Mesendoderm (in vitro differentiated cells): ENCODE data around the gene SOBP.

Experiments
- DNase-seq: peaks from one replicate; pipeline ENCODE4 v3.0.0; 2013
- H2AK5ac ChIP-seq: 2 replicates; pipeline ENCODE4 v1.6.1; 2013; ENCODE audit warnings: low read length, inconsistent platforms
- H2BK120ac ChIP-seq: 2 replicates; pipeline ENCODE4 v1.6.1; 2013; ENCODE audit warnings: low read depth, mild to moderate bottlenecking, low read length, moderate library complexity, mixed read lengths
- H2BK15ac ChIP-seq: replicated peaks from 2 replicates; pipeline ENCODE4 v1.6.1; 2013; ENCODE audit warnings: low read depth, mild to moderate bottlenecking, moderate library complexity
- H2BK5ac ChIP-seq: 2 replicates; pipeline ENCODE4 v1.6.1; 2013; ENCODE audit warnings: low read length, inconsistent platforms
- H3K18ac ChIP-seq: 2 replicates; pipeline ENCODE4 v1.6.1; 2013; ENCODE audit warnings: mild to moderate bottlenecking, low read length, mixed read lengths
- H3K23ac ChIP-seq: one replicate; pipeline ENCODE4 v1.6.1; 2013; ENCODE audit warnings: low read length
- H3K27ac ChIP-seq: 2 replicates; pipeline ENCODE4 v1.5.1; 2013; ENCODE audit warnings: low read depth, mild to moderate bottlenecking, inconsistent platforms, low read length, moderate library complexity
- H3K27me3 ChIP-seq: 2 replicates; pipeline ENCODE4 v1.6.1; 2013; ENCODE audit warnings: low read length, control low read depth, mild to moderate bottlenecking, inconsistent platforms; ENCODE audit not compliant: insufficient read depth, poor library complexity
- H3K36me3 ChIP-seq: 2 replicates; pipeline ENCODE4 v1.6.1; 2013; ENCODE audit warnings: low read length, inconsistent platforms; ENCODE audit not compliant: control insufficient read depth, insufficient read depth
- H3K4ac ChIP-seq: one replicate; pipeline ENCODE4 v1.6.1; 2013; ENCODE audit warnings: low read depth, mild to moderate bottlenecking, low read length, moderate library complexity
- H3K4me1 ChIP-seq: 2 replicates; pipeline ENCODE4 v1.6.1; 2013; ENCODE audit warnings: low read depth, low read length, inconsistent platforms; ENCODE audit not compliant: control insufficient read depth
- H3K4me2 ChIP-seq: 2 replicates; pipeline ENCODE4 v1.6.1; 2013; ENCODE audit warnings: low read length
- H3K4me3 ChIP-seq: 2 replicates; pipeline ENCODE4 v1.5.1; 2013; ENCODE audit warnings: mild to moderate bottlenecking, low read length
- H3K56ac ChIP-seq: one replicate; pipeline ENCODE4 v1.6.1; 2013; ENCODE audit warnings: low read length
- H3K79me1 ChIP-seq: 2 replicates; pipeline ENCODE4 v1.6.1; 2013; ENCODE audit warnings: low read length, inconsistent platforms
- H3K79me2 ChIP-seq: 2 replicates; pipeline ENCODE4 v1.6.1; 2013; ENCODE audit warnings: mild to moderate bottlenecking, low read length; ENCODE audit not compliant: control insufficient read depth, insufficient read depth
- H3K9ac ChIP-seq: 2 replicates; pipeline ENCODE4 v1.6.1; 2013; ENCODE audit warnings: low read length, inconsistent platforms
- H4K5ac ChIP-seq: one replicate; pipeline ENCODE4 v1.6.1; 2013; ENCODE audit warnings: low read length
- H4K8ac ChIP-seq: one replicate; pipeline ENCODE4 v1.6.1; 2013; ENCODE audit warnings: low read depth, mild to moderate bottlenecking, control low read depth, low read length, moderate library complexity
- WGBS: extraction: QIAGEN DNeasy Blood & Tissue Kit; methylation state at CpG from one replicate; pipeline ENCODE4 v1.1.7; 2013; ENCODE audit warnings: low lambda C conversion rate, missing lambda C conversion rate; ENCODE audit not compliant: insufficient coverage; ENCODE audit errors: extremely low coverage; 5-methylcytosine and 5-hydroxymethylcytosine counted together

The SOBP gene

DNA sequence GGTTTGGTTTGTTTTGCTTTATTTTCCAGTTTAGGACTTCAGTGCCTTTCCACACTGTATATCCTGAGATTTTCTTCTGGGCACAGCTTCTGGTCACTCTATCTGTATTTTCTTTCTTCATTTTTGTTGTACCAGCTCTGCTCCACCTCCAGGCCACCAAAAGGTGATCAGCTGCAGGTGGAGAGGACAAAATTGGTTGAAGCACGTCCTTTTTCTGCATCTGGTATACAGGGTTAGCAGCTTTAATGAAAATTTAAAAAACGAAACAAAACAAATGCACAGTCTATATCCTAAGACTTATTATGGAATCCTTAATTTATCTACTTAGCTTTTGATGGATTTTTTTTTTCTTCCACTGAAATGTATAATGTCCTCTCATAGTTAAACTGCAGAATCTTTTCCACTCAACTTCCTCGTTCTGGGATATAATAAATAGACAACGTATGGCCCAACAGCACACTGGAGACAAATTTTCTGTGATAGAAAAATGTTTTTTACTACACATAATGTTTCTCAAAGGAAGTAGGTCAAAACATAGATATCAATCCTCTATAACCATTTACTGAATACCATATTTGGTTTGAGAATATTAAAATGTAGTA lies 10.7 kb upstream of the SOBP start:
- no peak for DNase-seq
- no CpG with 5 or more reads among the region's 4 CpGs for WGBS
- no peaks in the 10 kb centered on the region for H3K27me3 ChIP-seq

GRCh38 chr6:107485157-107485556 lies 4.8 kb upstream of the SOBP start:
- no peak overlapping the region for H2BK5ac ChIP-seq
- no peaks in the 10 kb centered on the region for H3K79me2 ChIP-seq
- H3K18ac ChIP-seq, result no peak overlapping the region
- H3K27me3 ChIP-seq, result peaks cover 9% of the 10 kb centered on the region
- no peaks in the 10 kb centered on the region for H3K36me3 ChIP-seq
- H2BK15ac ChIP-seq, result no peak overlapping the region
- no peak overlapping the region for H3K23ac ChIP-seq
- DNase-seq, result no peak
- H3K9ac ChIP-seq, result no peak overlapping the region
- H3K79me1 ChIP-seq, result no peaks in the 10 kb centered on the region
- peaks cover 5% of the 10 kb centered on the region for H3K4me1 ChIP-seq
- no peak overlapping the region for H3K4me3 ChIP-seq
- H3K56ac ChIP-seq, result no peak overlapping the region
- H3K4me2 ChIP-seq, result no peak overlapping the region
- no peak overlapping the region for H2BK120ac ChIP-seq
- WGBS, result no CpG with 5 or more reads among the region's 4 CpGs
- H2AK5ac ChIP-seq, result no peak overlapping the region
- no peak overlapping the region for H3K27ac ChIP-seq
- no peak overlapping the region for H4K5ac ChIP-seq
- H4K8ac ChIP-seq, result no peak overlapping the region
- H3K4ac ChIP-seq, result no peak overlapping the region

More for the DNA sequence above, 10.7 kb upstream of the SOBP start:
- H3K18ac ChIP-seq, result no peak overlapping the region
- no peak overlapping the region for H3K9ac ChIP-seq
- no peak overlapping the region for H2BK120ac ChIP-seq
- H2BK15ac ChIP-seq, result no peak overlapping the region
- no peaks in the 10 kb centered on the region for H3K79me2 ChIP-seq
- no peak overlapping the region for H3K4ac ChIP-seq
- no peak overlapping the region for H4K5ac ChIP-seq
- H3K4me2 ChIP-seq, result no peak overlapping the region
- H3K4me3 ChIP-seq, result no peak overlapping the region
- H2AK5ac ChIP-seq, result no peak overlapping the region
- no peak overlapping the region for H2BK5ac ChIP-seq
- H3K36me3 ChIP-seq, result no peaks in the 10 kb centered on the region
- no peaks in the 10 kb centered on the region for H3K4me1 ChIP-seq
- H3K56ac ChIP-seq, result no peak overlapping the region
- H3K23ac ChIP-seq, result no peak overlapping the region
- no peak overlapping the region for H3K27ac ChIP-seq
- no peaks in the 10 kb centered on the region for H3K79me1 ChIP-seq
- H4K8ac ChIP-seq, result no peak overlapping the region

DNA sequence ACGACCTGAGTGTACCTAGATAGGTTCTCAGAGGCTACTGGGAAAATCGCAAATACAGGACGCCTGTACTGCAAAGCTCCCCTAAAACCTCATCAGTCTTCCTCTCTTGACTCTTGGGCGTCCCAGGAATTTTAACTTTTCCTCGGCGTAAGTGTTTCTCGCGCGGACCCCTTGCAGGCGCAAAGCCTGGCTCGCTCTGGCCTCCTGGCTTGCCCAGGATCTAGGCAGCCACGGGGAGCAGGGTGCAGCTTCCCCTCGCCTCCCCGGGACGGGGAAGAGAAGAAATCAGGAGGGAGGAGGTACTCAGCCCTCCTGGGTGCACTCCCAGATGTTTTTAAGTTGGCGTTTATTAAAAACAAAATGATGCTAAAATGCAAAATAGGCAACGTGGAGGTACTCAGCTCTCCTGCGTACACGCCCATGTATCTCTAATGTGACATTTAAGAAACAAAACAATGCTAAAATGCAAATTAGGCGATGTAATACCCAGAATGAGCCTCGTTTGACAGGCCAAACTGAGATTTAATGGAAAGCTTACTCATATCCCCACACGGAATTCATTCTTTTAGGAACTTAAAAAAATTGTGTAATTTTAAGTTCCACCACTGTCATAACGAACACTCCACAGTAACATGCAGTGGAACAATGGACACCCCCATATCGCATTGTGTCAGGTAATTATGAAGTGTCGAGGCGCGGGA lies 1.6 kb upstream of the SOBP start:
- Histone ChIP-seq H3K79me2 (no peaks in the 10 kb centered on the region), H2BK15ac (no peak overlapping the region), H4K5ac (no peak overlapping the region), H2BK120ac (no peak overlapping the region), H3K4ac (no peak overlapping the region), H3K79me1 (no peaks in the 10 kb centered on the region), H3K4me3 (peak overlapping the region; percentile 46), H2BK5ac (no peak overlapping the region), H3K4me1 (peaks cover 8% of the 10 kb centered on the region), H3K9ac (peak overlapping the region; percentile 46), H3K27ac (no peak overlapping the region), H3K4me2 (peak overlapping the region; percentile 98), H3K18ac (no peak overlapping the region), H3K27me3 (peaks cover 15% of the 10 kb centered on the region), H3K36me3 (no peaks in the 10 kb centered on the region), H3K23ac (no peak overlapping the region), H2AK5ac (no peak overlapping the region), H4K8ac (no peak overlapping the region), H3K56ac (peak overlapping the region; percentile 65)
- no CpG with 5 or more reads among the region's 27 CpGs for whole genome bisulfite sequencing
- DNase-seq, result no peak

GRCh38 chr6:107488875-107489635 lies 862 bp upstream of the SOBP start:
- no peak overlapping the region for H3K27ac ChIP-seq

DNA sequence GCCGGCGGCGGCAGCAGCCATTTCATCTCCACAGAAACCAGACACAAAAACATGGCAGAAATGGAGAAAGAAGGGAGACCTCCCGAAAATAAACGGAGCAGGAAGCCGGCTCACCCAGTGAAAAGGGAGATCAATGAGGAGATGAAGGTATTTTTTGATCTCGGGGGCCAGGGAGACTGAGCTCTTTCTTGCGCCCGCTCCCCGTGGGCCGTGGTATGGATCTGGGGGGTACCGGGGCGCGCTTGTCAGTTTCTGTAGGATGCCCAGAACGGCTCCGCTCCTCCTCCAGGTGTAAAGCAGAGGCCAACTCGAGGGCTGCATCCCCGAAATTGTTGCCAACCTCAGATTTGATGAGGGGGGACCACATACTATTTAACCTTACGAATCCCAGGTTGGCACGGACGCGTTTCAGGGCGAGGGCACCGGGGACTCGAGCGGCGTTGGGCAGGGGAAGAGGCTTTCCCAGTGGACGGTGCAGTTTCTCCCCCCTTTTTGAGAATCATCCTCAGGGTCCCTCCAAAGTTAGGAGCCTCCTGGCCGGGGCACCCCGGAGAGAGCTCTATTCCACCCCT lies 735 bp downstream of the SOBP start:
- Histone ChIP-seq H3K4me3 (peak overlapping the region; percentile 9), H3K18ac (no peak overlapping the region), H3K27me3 (peaks cover 15% of the 10 kb centered on the region), H4K5ac (no peak overlapping the region), H3K4me2 (peak overlapping the region; percentile 87), H3K27ac (no peak overlapping the region), H3K79me2 (no peaks in the 10 kb centered on the region), H3K36me3 (no peaks in the 10 kb centered on the region), H2BK5ac (no peak overlapping the region), H3K23ac (no peak overlapping the region), H3K9ac (peak overlapping the region; percentile 50), H2AK5ac (no peak overlapping the region), H2BK15ac (no peak overlapping the region), H3K79me1 (no peaks in the 10 kb centered on the region), H4K8ac (no peak overlapping the region), H3K4ac (no peak overlapping the region), H2BK120ac (no peak overlapping the region), H3K4me1 (peaks cover 10% of the 10 kb centered on the region), H3K56ac (peak overlapping the region; percentile 67)
- WGBS, result no CpG with 5 or more reads among the region's 30 CpGs
- no peak for DNase-seq

More at GRCh38 chr6:107488875-107489635, 862 bp upstream of the SOBP start:
- H3K27me3 ChIP-seq, result peaks cover 15% of the 10 kb centered on the region
- H4K8ac ChIP-seq, result no peak overlapping the region
- H3K36me3 ChIP-seq, result no peaks in the 10 kb centered on the region
- no peaks in the 10 kb centered on the region for H3K79me1 ChIP-seq
- H3K9ac ChIP-seq, result peak overlapping the region; percentile 46
- H3K18ac ChIP-seq, result peak overlapping the region; percentile 60
- H2AK5ac ChIP-seq, result no peak overlapping the region
- H3K4me2 ChIP-seq, result peak overlapping the region; percentile 98
- H3K79me2 ChIP-seq, result no peaks in the 10 kb centered on the region
- no peak overlapping the region for H4K5ac ChIP-seq
- peaks cover 10% of the 10 kb centered on the region for H3K4me1 ChIP-seq
- H2BK120ac ChIP-seq, result no peak overlapping the region
- DNase-seq, result peak; percentile 79
- H3K4ac ChIP-seq, result no peak overlapping the region
- H3K4me3 ChIP-seq, result peak overlapping the region; percentile 46
- peak overlapping the region; percentile 65 for H3K56ac ChIP-seq
- no peak overlapping the region for H2BK15ac ChIP-seq
- no CpG with 5 or more reads among the region's 51 CpGs for WGBS
- H3K23ac ChIP-seq, result peak overlapping the region; percentile 15
- no peak overlapping the region for H2BK5ac ChIP-seq
